Sigmoid colon (tissue), 7 donors: ENCODE results near the gene TTLL10. TPM values are rescaled to one million over a fixed set of nuclear protein-coding genes. Genes with fewer than 3 reads are reported as not detected.

Source experiments
- DNase-seq: peaks from one replicate; pipeline ENCODE4 v3.0.0-alpha.2; 2019
- H3K27ac ChIP-seq, 4 donors: fragments of 200-600 bp; sonication (generic); one replicate each; pipeline ENCODE4 v1.5.1; 2016 to 2019; ENCODE audit warnings: mild to moderate bottlenecking in 1 of 4
- H3K27me3 ChIP-seq, 3 donors: fragments of 200-600 bp; sonication (generic); one replicate each; pipeline ENCODE4 v1.5.1; 2019; ENCODE audit warnings: mild to moderate bottlenecking in 1 of 3
- H3K36me3 ChIP-seq, 4 donors: fragments of 200-600 bp; sonication (generic); one replicate each; pipeline ENCODE4 v1.5.1; 2016 to 2019
- H3K4me1 ChIP-seq, 4 donors: fragments of 200-600 bp; sonication (generic); one replicate each; pipeline ENCODE4 v1.5.1; 2017 to 2019
- H3K4me3 ChIP-seq, 4 donors: fragments of 200-600 bp; sonication (generic); one replicate each; pipeline ENCODE4 v1.5.1; 2017 to 2019; ENCODE audit warnings: mild to moderate bottlenecking in 2 of 4, moderate library complexity in 1 of 4
- H3K9me3 ChIP-seq, 4 donors: fragments of 200-600 bp in 3 of 4; sonication (generic) in 3 of 4; one replicate each; pipeline versions ENCODE4 v1.5.1 to v1.6.1; 2013 to 2019
- EP300 ChIP-seq, 4 donors: sonication (generic); formaldehyde crosslinking; IDR thresholded peaks; one replicate each; pipeline ENCODE4 v1.6.1; 2017; ENCODE audit warnings: antibody characterized with exemption in 4 of 4
- POLR2A ChIP-seq, 2 donors: fragments of 450-650 bp; IDR thresholded peaks; one replicate each; pipeline ENCODE4 v1.6.1; 2016; ENCODE audit warnings: antibody characterized with exemption in 2 of 2, mild to moderate bottlenecking in 2 of 2, moderate library complexity in 2 of 2
- POLR2AphosphoS5 ChIP-seq, 4 donors: sonication (generic); formaldehyde crosslinking; IDR thresholded peaks; one replicate each; pipeline ENCODE4 v1.6.1; 2017; ENCODE audit warnings: antibody characterized with exemption in 4 of 4
- WGBS, 2 donors: extraction: QIAGEN DNeasy Blood & Tissue Kit; methylation state at CpG; one replicate each; pipeline ENCODE4 v1.1.7; 2013; 5-methylcytosine and 5-hydroxymethylcytosine counted together
- intact Hi-C: fragments of 100-400 bp; cut with DNase I; formaldehyde crosslinking; loops from one replicate; pipeline ENCODE4 v1.15.1; 2023
- polyA plus RNA-seq, 3 donors: library from polyadenylated mRNA; stranded (reverse); fragments of 200-250 nt; gene quantifications; one replicate each; pipeline ENCODE4 v1.2.3, GENCODE V29; 2013
- total RNA-seq, 4 donors: library from RNA; depleted of rRNA; stranded (reverse); fragments of >200 nt; gene quantifications; one replicate each; pipeline ENCODE4 v1.1.0, GENCODE V29; 2016
- TF ChIP-seq, protein P1 (sequence below), 4 experiments: fragments of 450-650 bp in 3 of 4; fragments of 200-600 bp in 1 of 4; IDR thresholded peaks; one replicate each; pipeline ENCODE4 v1.5.1; 2016 to 2019; ENCODE audit warnings: antibody characterized with exemption in 4 of 4, mild to moderate bottlenecking in 3 of 4, moderate library complexity in 2 of 4
- donor health status: healthy with polysubstance abuse.
- donor health status: Bipolar disorder and iron deficiency.
- donor health status: healthy.

Gene TTLL10
- total and polyA plus RNA-seq, 7 donors: 0.46 to 0.70 (median 0.60) TPM; not detected in 4

- intact Hi-C loops: loop anchor here (1.0 to 2.0 kb wide), 3 partner anchors 43 to 115 kb away; partner anchors contain the start of gene C1orf159
- Histone ChIP-seq H3K9me3 (no peaks in the 10 kb centered on the region), H3K4me1 (peaks cover 0 to 50% (median 33%) of the 10 kb centered on the region in 4 donors), H3K36me3 (peaks cover 13 to 25% (median 22%) of the 10 kb centered on the region in 4 donors), H3K4me3 (peak within 1 kb of the TSS; percentile 69 to 100 (median 96)), H3K27me3 (no peaks in the 10 kb centered on the region), H3K27ac (peak within 1 kb of the TSS; percentile 92 to 97 (median 96))
- TF ChIP-seq, protein P1, sequence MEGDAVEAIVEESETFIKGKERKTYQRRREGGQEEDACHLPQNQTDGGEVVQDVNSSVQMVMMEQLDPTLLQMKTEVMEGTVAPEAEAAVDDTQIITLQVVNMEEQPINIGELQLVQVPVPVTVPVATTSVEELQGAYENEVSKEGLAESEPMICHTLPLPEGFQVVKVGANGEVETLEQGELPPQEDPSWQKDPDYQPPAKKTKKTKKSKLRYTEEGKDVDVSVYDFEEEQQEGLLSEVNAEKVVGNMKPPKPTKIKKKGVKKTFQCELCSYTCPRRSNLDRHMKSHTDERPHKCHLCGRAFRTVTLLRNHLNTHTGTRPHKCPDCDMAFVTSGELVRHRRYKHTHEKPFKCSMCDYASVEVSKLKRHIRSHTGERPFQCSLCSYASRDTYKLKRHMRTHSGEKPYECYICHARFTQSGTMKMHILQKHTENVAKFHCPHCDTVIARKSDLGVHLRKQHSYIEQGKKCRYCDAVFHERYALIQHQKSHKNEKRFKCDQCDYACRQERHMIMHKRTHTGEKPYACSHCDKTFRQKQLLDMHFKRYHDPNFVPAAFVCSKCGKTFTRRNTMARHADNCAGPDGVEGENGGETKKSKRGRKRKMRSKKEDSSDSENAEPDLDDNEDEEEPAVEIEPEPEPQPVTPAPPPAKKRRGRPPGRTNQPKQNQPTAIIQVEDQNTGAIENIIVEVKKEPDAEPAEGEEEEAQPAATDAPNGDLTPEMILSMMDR (IDR thresholded peaks at IDR 0.05): no peak
- TF ChIP-seq POLR2AphosphoS5 (IDR thresholded peaks at IDR 0.05) (peak; percentile 50 to 82 (median 74)), POLR2A (IDR thresholded peaks at IDR 0.05) (peak; percentile 18 to 47)
- WGBS, 2 donors: 0% methylated on average over 99 of the region's 99 CpGs
- DNase-seq: peak; percentile 98
These were observed 57.9 kb downstream of the TTLL10 start, which contains the start of gene SDF4 for GRCh38 chr1:1231400-1232207. Gene SDF4, minus strand, starts transcription at chr1:1232001. Its CDS starts 3,229 bp downstream, at chr1:1228772.

GRCh38 chr1:1232208-1232795 is 58.6 kb downstream of the TTLL10 start, which contains the start of gene B3GALT6:
Gene B3GALT6, plus strand, starts transcription at chr1:1232237. Its CDS starts 42 bp downstream, at chr1:1232279.
- peaks cover 0 to 55% (median 33%) of the 10 kb centered on the region in 4 donors for H3K4me1 ChIP-seq
- peaks cover 13 to 18% (median 15%) of the 10 kb centered on the region in 4 donors for H3K36me3 ChIP-seq
- peak within 1 kb of the TSS; percentile 92 to 97 (median 96) for H3K27ac ChIP-seq
- intact Hi-C loops: loop anchor here (1.0 kb wide), 1 partner anchor 42 kb away; no protein-coding TSS in a partner anchor
- DNase-seq: no peak
- peaks cover 0 to under 1% (median 0%) of the 10 kb centered on the region in 3 donors for H3K27me3 ChIP-seq
- WGBS, 2 donors: 8 to 16% methylated on average over 100 of the region's 100 CpGs
- peak within 1 kb of the TSS; percentile 69 to 100 (median 96) for H3K4me3 ChIP-seq
- TF ChIP-seq POLR2AphosphoS5 (IDR thresholded peaks at IDR 0.05): no peak
- TF ChIP-seq POLR2A (IDR thresholded peaks at IDR 0.05): no peak
- TF ChIP-seq, protein P1 (IDR thresholded peaks at IDR 0.05): no peak
- no peak for TF ChIP-seq EP300 (IDR thresholded peaks at IDR 0.05)
- H3K9me3 ChIP-seq: no peaks in the 10 kb centered on the region

- no peaks in the 10 kb centered on the region for H3K9me3 ChIP-seq
- H3K27me3 ChIP-seq: peaks cover 0 to 7% (median under 1%) of the 10 kb centered on the region in 3 donors
- intact Hi-C loops: loop anchor here (1.0 kb wide), 1 partner anchor 41 kb away; no protein-coding TSS in a partner anchor
- TF ChIP-seq EP300 (IDR thresholded peaks at IDR 0.05): no peak
- TF ChIP-seq POLR2A (IDR thresholded peaks at IDR 0.05): no peak
- no peak for TF ChIP-seq POLR2AphosphoS5 (IDR thresholded peaks at IDR 0.05)
- TF ChIP-seq, protein P1 (IDR thresholded peaks at IDR 0.05): no peak
- no peak for DNase-seq
- H3K4me3 ChIP-seq: peak overlapping the region in 3 of 4 donors; percentile 41 to 100 (median 41)
- peaks cover 7 to 11% (median 9%) of the 10 kb centered on the region in 4 donors for H3K36me3 ChIP-seq
- H3K4me1 ChIP-seq: peaks cover 0 to 59% (median 33%) of the 10 kb centered on the region in 4 donors
- H3K27ac ChIP-seq: peak overlapping the region in 1 of 4 donors; percentile 56
- WGBS, 2 donors: 86 to 94% methylated on average over 98 of the region's 98 CpGs
These were observed 59.3 kb downstream of the TTLL10 start for GRCh38 chr1:1232796-1233566.

DNA sequence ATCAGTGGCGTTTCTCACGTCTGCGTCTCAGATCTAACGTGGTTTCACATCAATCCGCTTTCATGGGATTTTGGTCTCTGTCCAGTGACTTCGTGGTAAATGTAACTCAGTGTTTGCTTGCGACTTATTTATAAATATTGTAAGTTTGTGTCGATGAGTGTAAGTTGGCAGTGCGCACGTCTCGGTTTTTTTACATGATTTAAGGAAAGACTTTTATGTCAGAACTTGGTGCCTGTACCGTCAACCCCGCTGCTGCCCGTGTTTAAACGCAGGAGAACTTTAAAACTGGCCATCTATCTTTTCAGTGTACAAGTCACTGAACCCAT is 59.9 kb downstream of the TTLL10 start:
- intact Hi-C loops: no loop called here
- Histone ChIP-seq H3K4me1 (peaks cover 0 to 54% (median 33%) of the 10 kb centered on the region in 4 donors), H3K27me3 (peaks cover 0 to 12% (median 6%) of the 10 kb centered on the region in 3 donors), H3K27ac (no peak overlapping the region), H3K36me3 (peaks cover 1 to 6% (median 3%) of the 10 kb centered on the region in 4 donors), H3K9me3 (no peaks in the 10 kb centered on the region), H3K4me3 (no peak overlapping the region)
- TF ChIP-seq POLR2AphosphoS5 (IDR thresholded peaks at IDR 0.05) (no peak), POLR2A (IDR thresholded peaks at IDR 0.05) (no peak), EP300 (IDR thresholded peaks at IDR 0.05) (no peak)
- TF ChIP-seq, protein P1 (IDR thresholded peaks at IDR 0.05): no peak
- 95 to 96% methylated on average over 15 of the region's 15 CpGs for WGBS, 2 donors
- no peak for DNase-seq
